ENCODE measurements around the gene DNAH10. TPM values are rescaled to one million over a fixed set of nuclear protein-coding genes. Genes with fewer than 3 reads are reported as not detected.

DNAH10 gene
- total RNA-seq, 4 donors from 2014 or later = 0.18 to 0.65 TPM; not detected in 2

DNA sequence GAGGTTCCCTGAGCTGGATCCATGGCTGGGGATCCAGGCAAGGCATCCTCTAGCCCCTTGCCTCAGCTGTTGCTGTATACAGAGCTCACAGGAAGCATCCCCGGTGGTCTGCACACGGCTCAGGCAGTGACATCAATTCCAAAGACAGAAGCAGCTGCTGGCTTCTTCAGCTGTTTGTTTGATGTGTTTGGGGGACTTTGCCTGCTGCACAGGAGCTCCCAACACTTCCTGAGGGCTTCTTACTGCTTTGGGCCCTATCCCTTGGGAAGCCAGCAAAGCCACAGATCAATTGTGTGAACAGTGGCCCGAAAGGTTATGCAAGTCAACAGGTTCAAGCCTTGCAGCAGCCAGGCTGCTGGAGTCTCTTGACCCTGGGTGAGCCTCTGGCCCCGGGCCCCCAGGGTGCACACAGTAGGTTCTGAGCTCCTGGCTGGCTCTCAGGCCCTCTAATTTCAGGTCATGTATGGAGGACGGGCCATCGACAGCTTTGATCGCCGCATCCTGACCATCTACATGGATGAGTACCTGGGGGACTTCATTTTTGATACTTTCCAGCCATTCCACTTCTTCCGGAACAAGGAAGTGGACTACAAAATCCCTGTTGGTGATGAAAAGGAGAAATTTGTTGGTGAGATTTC lies 168.0 kb downstream of the DNAH10 start:
- H3K4me1 ChIP-seq = no peaks in the 10 kb centered on the region
- no peak for DNase-seq
- H3K4me3 ChIP-seq = no peak overlapping the region
- H3K27me3 ChIP-seq = peaks cover 0 to 3% (median 0%) of the 10 kb centered on the region in 3 donors
- no peaks in the 10 kb centered on the region for H3K36me3 ChIP-seq
- in situ Hi-C loops (cut with MboI; ENCODE audit: low sequenced_read_pairs in 4 of 4) = no loop called here
- H3K9me3 ChIP-seq = no peaks in the 10 kb centered on the region
- intact Hi-C loops (cut with DNase I; ENCODE audit: low total_unique reads) = no loop called here
- TF ChIP-seq POLR2A (IDR thresholded peaks at IDR 0.05) = no peak
- TF ChIP-seq, protein P1, sequence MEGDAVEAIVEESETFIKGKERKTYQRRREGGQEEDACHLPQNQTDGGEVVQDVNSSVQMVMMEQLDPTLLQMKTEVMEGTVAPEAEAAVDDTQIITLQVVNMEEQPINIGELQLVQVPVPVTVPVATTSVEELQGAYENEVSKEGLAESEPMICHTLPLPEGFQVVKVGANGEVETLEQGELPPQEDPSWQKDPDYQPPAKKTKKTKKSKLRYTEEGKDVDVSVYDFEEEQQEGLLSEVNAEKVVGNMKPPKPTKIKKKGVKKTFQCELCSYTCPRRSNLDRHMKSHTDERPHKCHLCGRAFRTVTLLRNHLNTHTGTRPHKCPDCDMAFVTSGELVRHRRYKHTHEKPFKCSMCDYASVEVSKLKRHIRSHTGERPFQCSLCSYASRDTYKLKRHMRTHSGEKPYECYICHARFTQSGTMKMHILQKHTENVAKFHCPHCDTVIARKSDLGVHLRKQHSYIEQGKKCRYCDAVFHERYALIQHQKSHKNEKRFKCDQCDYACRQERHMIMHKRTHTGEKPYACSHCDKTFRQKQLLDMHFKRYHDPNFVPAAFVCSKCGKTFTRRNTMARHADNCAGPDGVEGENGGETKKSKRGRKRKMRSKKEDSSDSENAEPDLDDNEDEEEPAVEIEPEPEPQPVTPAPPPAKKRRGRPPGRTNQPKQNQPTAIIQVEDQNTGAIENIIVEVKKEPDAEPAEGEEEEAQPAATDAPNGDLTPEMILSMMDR (IDR thresholded peaks at IDR 0.05 in 4 of 5, conservative IDR thresholded peaks at IDR 0.05 in 1 of 5) = no peak
- no peak overlapping the region for H3K27ac ChIP-seq
- no peak for ATAC-seq

DNA sequence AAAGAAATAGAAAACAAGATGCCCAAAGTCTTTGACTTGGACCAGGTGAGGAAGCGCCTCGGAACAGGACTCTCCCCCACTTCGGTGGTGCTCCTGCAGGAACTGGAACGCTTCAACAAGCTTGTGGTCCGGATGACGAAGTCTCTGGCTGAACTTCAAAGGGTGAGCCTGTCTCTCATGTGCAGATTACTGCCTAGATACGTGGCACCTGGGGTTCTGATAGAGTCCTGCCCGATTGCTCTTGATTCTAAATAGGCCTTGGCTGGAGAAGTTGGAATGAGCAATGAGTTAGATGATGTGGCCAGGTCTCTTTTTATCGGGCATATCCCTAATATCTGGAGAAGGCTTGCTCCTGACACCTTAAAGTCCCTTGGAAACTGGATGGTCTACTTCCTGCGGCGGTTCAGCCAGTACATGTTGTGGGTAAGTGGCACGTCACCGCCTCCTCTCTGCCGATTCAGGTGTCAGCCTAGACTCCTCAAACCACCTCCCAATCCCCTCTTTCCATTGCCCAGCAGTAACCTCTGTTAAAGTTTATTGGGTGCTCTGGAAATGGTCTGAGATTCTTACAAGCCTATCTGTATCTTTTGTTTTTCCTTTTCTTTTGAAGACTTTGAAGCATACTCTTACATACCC lies 169.7 kb downstream of the DNAH10 start:
- in situ Hi-C loops (cut with MboI; ENCODE audit: low sequenced_read_pairs in 4 of 4) = no loop called here
- no peak for TF ChIP-seq POLR2A (IDR thresholded peaks at IDR 0.05)
- TF ChIP-seq, protein P1 (IDR thresholded peaks at IDR 0.05 in 4 of 5, conservative IDR thresholded peaks at IDR 0.05 in 1 of 5) = no peak
- DNase-seq (no peak), ATAC-seq (no peak)
- Histone ChIP-seq H3K9me3 (no peaks in the 10 kb centered on the region), H3K4me3 (no peak overlapping the region), H3K27ac (no peak overlapping the region), H3K27me3 (peaks cover 0 to 3% (median 0%) of the 10 kb centered on the region in 3 donors), H3K36me3 (peaks cover 0 to 5% of the 10 kb centered on the region in 2 donors), H3K4me1 (no peaks in the 10 kb centered on the region)
- intact Hi-C loops (cut with DNase I; ENCODE audit: low total_unique reads) = no loop called here

DNA sequence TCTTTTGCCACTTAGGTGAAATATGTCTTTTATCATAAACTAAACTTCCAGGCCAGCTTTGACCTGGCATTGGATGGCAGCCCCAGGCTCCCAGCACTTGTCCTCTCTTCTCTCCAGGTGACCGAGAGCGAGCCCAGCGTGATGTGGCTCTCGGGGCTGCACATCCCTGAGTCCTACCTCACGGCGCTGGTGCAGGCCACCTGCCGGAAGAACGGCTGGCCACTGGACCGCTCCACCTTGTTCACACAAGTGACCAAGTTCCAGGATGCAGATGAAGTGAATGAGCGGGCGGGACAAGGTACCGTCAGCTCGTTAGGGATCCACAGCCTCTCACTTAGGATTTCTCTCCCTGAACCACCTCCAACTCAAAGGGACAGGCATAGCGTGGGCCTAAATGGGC lies 171.1 kb downstream of the DNAH10 start:
- Histone ChIP-seq H3K27ac (no peak overlapping the region), H3K27me3 (no peaks in the 10 kb centered on the region), H3K4me1 (no peaks in the 10 kb centered on the region), H3K9me3 (no peaks in the 10 kb centered on the region), H3K36me3 (peaks cover 0 to 14% of the 10 kb centered on the region in 2 donors), H3K4me3 (no peak overlapping the region)
- intact Hi-C loops (cut with DNase I; ENCODE audit: low total_unique reads) = no loop called here
- DNase-seq = no peak
- ATAC-seq = no peak
- TF ChIP-seq POLR2A (IDR thresholded peaks at IDR 0.05) = no peak
- TF ChIP-seq, protein P1 (IDR thresholded peaks at IDR 0.05 in 4 of 5, conservative IDR thresholded peaks at IDR 0.05 in 1 of 5) = no peak
- in situ Hi-C loops (cut with MboI; ENCODE audit: low sequenced_read_pairs in 4 of 4) = no loop called here

DNA sequence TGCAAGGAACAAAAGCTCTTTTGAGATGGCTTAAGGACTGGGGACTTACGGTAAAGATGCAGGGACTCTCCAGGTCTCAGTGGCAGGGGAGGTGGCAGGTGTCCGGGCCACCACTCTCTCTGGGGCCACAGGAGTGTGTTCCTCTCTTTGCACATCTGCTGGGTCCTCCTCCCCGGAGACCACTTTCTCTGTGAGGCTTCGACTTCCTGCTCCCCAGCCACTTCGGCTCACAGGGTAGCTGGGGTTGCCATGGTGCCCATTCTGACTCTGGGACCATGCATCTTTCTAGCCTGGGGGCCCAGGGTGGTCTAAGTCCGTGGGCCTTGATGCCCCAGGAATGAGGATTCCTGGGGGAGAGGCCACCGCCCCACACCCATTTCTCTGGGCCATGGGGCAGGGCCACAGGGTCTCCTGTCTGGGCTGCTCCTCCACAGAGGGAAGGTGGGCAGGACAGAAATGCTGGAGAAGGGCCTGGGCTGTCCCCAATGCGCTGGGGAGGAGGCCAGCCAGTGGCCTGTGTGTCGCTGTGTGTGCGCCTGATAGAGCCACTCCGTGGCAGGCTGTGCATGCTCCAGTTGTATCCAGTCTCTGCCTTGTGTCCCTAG lies 172.0 kb downstream of the DNAH10 start:
- Histone ChIP-seq H3K36me3 (peaks cover 0 to 16% of the 10 kb centered on the region in 2 donors), H3K27ac (no peak overlapping the region), H3K4me3 (no peak overlapping the region), H3K27me3 (no peaks in the 10 kb centered on the region), H3K4me1 (no peaks in the 10 kb centered on the region), H3K9me3 (no peaks in the 10 kb centered on the region)
- DNase-seq = no peak
- in situ Hi-C loops (cut with MboI; ENCODE audit: low sequenced_read_pairs in 4 of 4) = no loop called here
- no peak for ATAC-seq
- TF ChIP-seq, protein P1 (IDR thresholded peaks at IDR 0.05 in 4 of 5, conservative IDR thresholded peaks at IDR 0.05 in 1 of 5) = no peak
- TF ChIP-seq POLR2A (IDR thresholded peaks at IDR 0.05) = no peak
- intact Hi-C loops (cut with DNase I; ENCODE audit: low total_unique reads) = no loop called here
